BLaER1 (cell line): ENCODE results near the gene ZNF185.

Experiments
- H3K27ac ChIP-seq: shearing (Covaris generic); formaldehyde crosslinking; 2 replicates; pipeline ENCODE4 v1.8.1; 2022
- H3K27me3 ChIP-seq: shearing (Covaris generic); formaldehyde crosslinking; 2 replicates; pipeline ENCODE4 v1.8.1; 2022
- H3K36me3 ChIP-seq: shearing (Covaris generic); formaldehyde crosslinking; 2 replicates; pipeline ENCODE4 v1.8.1; 2022
- H3K4me1 ChIP-seq: shearing (Covaris generic); formaldehyde crosslinking; 2 replicates; pipeline ENCODE4 v1.8.1; 2022
- H3K4me2 ChIP-seq: shearing (Covaris generic); formaldehyde crosslinking; 2 replicates; pipeline ENCODE4 v1.8.1; 2022
- H3K4me3 ChIP-seq: shearing (Covaris generic); formaldehyde crosslinking; 2 replicates; pipeline ENCODE4 v1.8.1; 2022
- H3K9ac ChIP-seq: shearing (Covaris generic); formaldehyde crosslinking; 2 replicates; pipeline ENCODE4 v1.8.1; 2022
- H3K9me3 ChIP-seq: shearing (Covaris generic); formaldehyde crosslinking; 2 replicates; pipeline ENCODE4 v1.8.1; 2022
- H4K20me1 ChIP-seq: shearing (Covaris generic); formaldehyde crosslinking; 2 replicates; pipeline ENCODE4 v1.8.1; 2022
- Cebpa-rat ChIP-seq: shearing (Covaris generic); IDR thresholded peaks from 2 replicates; pipeline ENCODE4 v1.8.1; 2022

ZNF185 gene

GRCh38 chrX:152913910-152914309, 16.0 kb downstream of the ZNF185 start:
- Histone ChIP-seq H3K9ac (0 out of 2 replicates have a peak overlapping the region, but pooled peaks have one; percentile 8), H3K27me3 (peaks cover 80% of the 10 kb centered on the region), H3K9me3 (no peaks in the 10 kb centered on the region), H3K4me1 (peaks cover 53% of the 10 kb centered on the region), H3K27ac (0 out of 2 replicates have a peak overlapping the region, but pooled peaks have one; percentile 55), H3K36me3 (no peaks in the 10 kb centered on the region), H4K20me1 (peaks cover 38% of the 10 kb centered on the region; the same call in 1 of the 2 replicates), H3K4me3 (no peak overlapping the region), H3K4me2 (peak overlapping the region; percentile 65)
- no peak for TF ChIP-seq Cebpa-rat

GRCh38 chrX:152915541-152916241, 17.8 kb downstream of the ZNF185 start:
- Histone ChIP-seq H3K27me3 (peaks cover 86% of the 10 kb centered on the region), H3K4me1 (peaks cover 39% of the 10 kb centered on the region), H3K4me2 (peak overlapping the region; percentile 45; the same call in 1 of the 2 replicates), H3K9me3 (no peaks in the 10 kb centered on the region), H3K4me3 (no peak overlapping the region), H3K36me3 (no peaks in the 10 kb centered on the region), H3K9ac (no peak overlapping the region), H4K20me1 (peaks cover 29% of the 10 kb centered on the region; the same call in 1 of the 2 replicates), H3K27ac (no peak overlapping the region)
- no peak for TF ChIP-seq Cebpa-rat

- Histone ChIP-seq H3K9ac (no peak overlapping the region), H3K4me1 (peaks cover 40% of the 10 kb centered on the region), H3K4me3 (no peak overlapping the region), H4K20me1 (peaks cover 30% of the 10 kb centered on the region; the same call in 1 of the 2 replicates), H3K36me3 (no peaks in the 10 kb centered on the region), H3K9me3 (no peaks in the 10 kb centered on the region), H3K27ac (no peak overlapping the region), H3K4me2 (no peak overlapping the region), H3K27me3 (peaks cover 92% of the 10 kb centered on the region)
- TF ChIP-seq Cebpa-rat, result no peak
Observed at GRCh38 chrX:152917656-152918579, 20.1 kb downstream of the ZNF185 start.

- Histone ChIP-seq H4K20me1 (peaks cover 30% of the 10 kb centered on the region; the same call in 1 of the 2 replicates), H3K27ac (no peak overlapping the region), H3K4me2 (no peak overlapping the region), H3K4me3 (no peak overlapping the region), H3K9ac (no peak overlapping the region), H3K36me3 (no peaks in the 10 kb centered on the region), H3K4me1 (peaks cover 32% of the 10 kb centered on the region), H3K27me3 (peaks cover 92% of the 10 kb centered on the region), H3K9me3 (no peaks in the 10 kb centered on the region)
- no peak for TF ChIP-seq Cebpa-rat
Observed at GRCh38 chrX:152918707-152919106, 20.8 kb downstream of the ZNF185 start.

GRCh38 chrX:152923599-152923998, 25.7 kb downstream of the ZNF185 start:
- H3K9ac ChIP-seq, result no peak overlapping the region
- no peak for TF ChIP-seq Cebpa-rat
- no peaks in the 10 kb centered on the region for H3K9me3 ChIP-seq
- H3K4me2 ChIP-seq, result no peak overlapping the region
- H3K36me3 ChIP-seq, result no peaks in the 10 kb centered on the region
- peaks cover 24% of the 10 kb centered on the region for H3K4me1 ChIP-seq
- H3K4me3 ChIP-seq, result no peak overlapping the region
- no peak overlapping the region for H3K27ac ChIP-seq
- H4K20me1 ChIP-seq, result peaks cover 24% of the 10 kb centered on the region; the same call in 1 of the 2 replicates
- H3K27me3 ChIP-seq, result peaks cover 95% of the 10 kb centered on the region

GRCh38 chrX:152925835-152926234, 28.0 kb downstream of the ZNF185 start:
- no peak overlapping the region for H3K27ac ChIP-seq
- no peak overlapping the region for H3K9ac ChIP-seq
- H4K20me1 ChIP-seq, result peaks cover 33% of the 10 kb centered on the region; the same call in 1 of the 2 replicates
- no peaks in the 10 kb centered on the region for H3K36me3 ChIP-seq
- no peaks in the 10 kb centered on the region for H3K9me3 ChIP-seq
- H3K4me1 ChIP-seq, result peaks cover 24% of the 10 kb centered on the region
- peaks cover 96% of the 10 kb centered on the region for H3K27me3 ChIP-seq
- H3K4me2 ChIP-seq, result 0 out of 2 replicates have a peak overlapping the region, but pooled peaks have one; percentile 39
- TF ChIP-seq Cebpa-rat, result no peak
- H3K4me3 ChIP-seq, result no peak overlapping the region

- no peak overlapping the region for H3K27ac ChIP-seq
- H3K4me3 ChIP-seq, result no peak overlapping the region
- H3K9me3 ChIP-seq, result no peaks in the 10 kb centered on the region
- peak overlapping the region; percentile 39 for H3K4me2 ChIP-seq
- TF ChIP-seq Cebpa-rat, result no peak
- H3K4me1 ChIP-seq, result peaks cover 20% of the 10 kb centered on the region
- H3K9ac ChIP-seq, result no peak overlapping the region
- H3K36me3 ChIP-seq, result no peaks in the 10 kb centered on the region
- peaks cover 96% of the 10 kb centered on the region for H3K27me3 ChIP-seq
- H4K20me1 ChIP-seq, result peaks cover 37% of the 10 kb centered on the region; the same call in 1 of the 2 replicates
Observed at GRCh38 chrX:152926279-152926678, 28.4 kb downstream of the ZNF185 start.

GRCh38 chrX:152926923-152927322, 29.1 kb downstream of the ZNF185 start:
- Histone ChIP-seq H3K9ac (no peak overlapping the region), H3K9me3 (no peaks in the 10 kb centered on the region), H3K4me3 (no peak overlapping the region), H3K27ac (no peak overlapping the region), H3K36me3 (no peaks in the 10 kb centered on the region), H3K27me3 (peaks cover 98% of the 10 kb centered on the region), H4K20me1 (peaks cover 43% of the 10 kb centered on the region; the same call in 1 of the 2 replicates), H3K4me1 (peaks cover 14% of the 10 kb centered on the region), H3K4me2 (no peak overlapping the region)
- TF ChIP-seq Cebpa-rat, result no peak

GRCh38 chrX:152927858-152928760, 30.2 kb downstream of the ZNF185 start:
- Histone ChIP-seq H3K9me3 (no peaks in the 10 kb centered on the region), H3K4me2 (no peak overlapping the region), H3K27me3 (peaks cover 99% of the 10 kb centered on the region), H3K9ac (no peak overlapping the region), H3K27ac (no peak overlapping the region), H3K36me3 (no peaks in the 10 kb centered on the region), H3K4me1 (peaks cover 13% of the 10 kb centered on the region), H4K20me1 (peaks cover 41% of the 10 kb centered on the region; the same call in 1 of the 2 replicates), H3K4me3 (no peak overlapping the region)
- TF ChIP-seq Cebpa-rat, result no peak
